ENCODE measurements around the gene TMC7. TPM values are rescaled to one million over a fixed set of nuclear protein-coding genes. Genes with fewer than 3 reads are reported as not detected.

Gene TMC7
- total and polyA plus RNA-seq, 2 experiments from 2014 or later = 5.7 to 6.5 TPM

DNA sequence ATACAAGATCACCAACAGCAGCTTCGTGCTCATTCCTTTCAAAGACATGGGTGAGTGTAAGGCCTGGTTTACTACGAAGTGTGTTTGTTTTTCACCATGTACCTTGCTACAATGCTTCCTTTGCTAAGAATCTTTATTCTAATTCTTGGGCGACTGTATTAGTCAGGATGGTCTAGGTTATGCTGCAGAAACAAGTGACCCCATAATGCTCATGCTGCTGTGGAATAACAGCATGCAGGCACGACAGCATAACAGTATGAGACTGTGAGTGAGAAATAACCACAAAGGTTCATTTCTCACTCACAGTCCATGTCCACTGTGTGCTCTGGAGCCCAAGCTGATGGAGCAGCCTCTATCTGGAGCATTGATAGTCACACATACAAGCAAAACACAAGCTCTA lies 38.0 kb downstream of the TMC7 start:
- Histone ChIP-seq H3K27ac (no peak overlapping the region), H3K4me1 (ENCODE audit: insufficient read depth) (no peaks in the 10 kb centered on the region), H3K4me3 (no peak overlapping the region), H3K27me3 (no peaks in the 10 kb centered on the region), H3K9me2 (replicated peaks; ENCODE audit: insufficient read depth) (no peaks in the 10 kb centered on the region), H3K79me2 (no peaks in the 10 kb centered on the region), H3K9me3 (ENCODE audit: low read depth) (no peaks in the 10 kb centered on the region), H2AFZ (no peak overlapping the region), H3K4me2 (no peak overlapping the region), H4K20me1 (ENCODE audit: insufficient read depth, poor library complexity, severe bottlenecking) (no peaks in the 10 kb centered on the region), H3K36me3 (replicated peaks; ENCODE audit: insufficient read depth, low read depth) (no peaks in the 10 kb centered on the region)
- WGBS (ENCODE audit: low lambda C conversion rate, missing lambda C conversion rate) = 95% methylated on average over 4 of the region's 4 CpGs
- no peak for DNase-seq (ENCODE audit: low spot score)
- no peak for TF ChIP-seq EZH2 (IDR thresholded peaks at IDR 0.05; ENCODE audit: borderline replicate concordance)
- TF ChIP-seq, protein P1, sequence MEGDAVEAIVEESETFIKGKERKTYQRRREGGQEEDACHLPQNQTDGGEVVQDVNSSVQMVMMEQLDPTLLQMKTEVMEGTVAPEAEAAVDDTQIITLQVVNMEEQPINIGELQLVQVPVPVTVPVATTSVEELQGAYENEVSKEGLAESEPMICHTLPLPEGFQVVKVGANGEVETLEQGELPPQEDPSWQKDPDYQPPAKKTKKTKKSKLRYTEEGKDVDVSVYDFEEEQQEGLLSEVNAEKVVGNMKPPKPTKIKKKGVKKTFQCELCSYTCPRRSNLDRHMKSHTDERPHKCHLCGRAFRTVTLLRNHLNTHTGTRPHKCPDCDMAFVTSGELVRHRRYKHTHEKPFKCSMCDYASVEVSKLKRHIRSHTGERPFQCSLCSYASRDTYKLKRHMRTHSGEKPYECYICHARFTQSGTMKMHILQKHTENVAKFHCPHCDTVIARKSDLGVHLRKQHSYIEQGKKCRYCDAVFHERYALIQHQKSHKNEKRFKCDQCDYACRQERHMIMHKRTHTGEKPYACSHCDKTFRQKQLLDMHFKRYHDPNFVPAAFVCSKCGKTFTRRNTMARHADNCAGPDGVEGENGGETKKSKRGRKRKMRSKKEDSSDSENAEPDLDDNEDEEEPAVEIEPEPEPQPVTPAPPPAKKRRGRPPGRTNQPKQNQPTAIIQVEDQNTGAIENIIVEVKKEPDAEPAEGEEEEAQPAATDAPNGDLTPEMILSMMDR (IDR thresholded peaks at IDR 0.05; ENCODE audit: poor library complexity) = no peak
- TF ChIP-seq EZH2phosphoT487 (IDR thresholded peaks at IDR 0.05; ENCODE audit: low read depth, severe bottlenecking, unreplicated experiment) = no peak

DNA sequence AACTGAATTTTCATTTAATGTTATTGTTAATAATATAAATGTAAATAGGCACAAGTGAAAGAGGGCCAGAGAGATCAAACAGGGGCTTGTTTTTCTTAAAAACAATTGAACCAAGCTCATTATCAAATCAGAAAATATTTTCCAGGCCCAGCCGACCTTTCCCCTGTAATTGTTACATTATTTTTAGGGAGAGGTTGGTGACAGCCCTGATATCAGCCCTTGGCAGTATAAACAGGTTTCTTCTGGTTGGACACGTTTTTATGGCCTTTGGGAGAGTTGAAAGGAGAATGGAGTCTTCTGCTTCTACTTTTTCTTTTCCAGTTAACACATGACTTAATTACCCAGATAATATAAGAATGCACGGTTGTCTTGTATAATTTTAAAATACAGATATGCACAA lies 43.7 kb downstream of the TMC7 start:
- H3K79me2 ChIP-seq = no peaks in the 10 kb centered on the region
- H3K27ac ChIP-seq = peak overlapping the region; percentile 54
- H3K9me2 ChIP-seq (replicated peaks; ENCODE audit: insufficient read depth) = no peaks in the 10 kb centered on the region
- H4K20me1 ChIP-seq (ENCODE audit: insufficient read depth, poor library complexity, severe bottlenecking) = no peaks in the 10 kb centered on the region
- no peak overlapping the region for H2AFZ ChIP-seq
- DNase-seq (ENCODE audit: low spot score) = no peak
- H3K4me1 ChIP-seq (ENCODE audit: insufficient read depth) = no peaks in the 10 kb centered on the region
- H3K9me3 ChIP-seq (ENCODE audit: low read depth) = no peaks in the 10 kb centered on the region
- no peak overlapping the region for H3K4me3 ChIP-seq
- H3K27me3 ChIP-seq = no peaks in the 10 kb centered on the region
- no peaks in the 10 kb centered on the region for H3K36me3 ChIP-seq (replicated peaks; ENCODE audit: insufficient read depth, low read depth)
- 51% methylated on average over 3 of the region's 3 CpGs for WGBS (ENCODE audit: low lambda C conversion rate, missing lambda C conversion rate)
- TF ChIP-seq EZH2 (IDR thresholded peaks at IDR 0.05; ENCODE audit: borderline replicate concordance) (no peak), EZH2phosphoT487 (IDR thresholded peaks at IDR 0.05; ENCODE audit: low read depth, severe bottlenecking, unreplicated experiment) (no peak)
- TF ChIP-seq, protein P1 (IDR thresholded peaks at IDR 0.05; ENCODE audit: poor library complexity) = no peak
- no peak overlapping the region for H3K4me2 ChIP-seq

DNA sequence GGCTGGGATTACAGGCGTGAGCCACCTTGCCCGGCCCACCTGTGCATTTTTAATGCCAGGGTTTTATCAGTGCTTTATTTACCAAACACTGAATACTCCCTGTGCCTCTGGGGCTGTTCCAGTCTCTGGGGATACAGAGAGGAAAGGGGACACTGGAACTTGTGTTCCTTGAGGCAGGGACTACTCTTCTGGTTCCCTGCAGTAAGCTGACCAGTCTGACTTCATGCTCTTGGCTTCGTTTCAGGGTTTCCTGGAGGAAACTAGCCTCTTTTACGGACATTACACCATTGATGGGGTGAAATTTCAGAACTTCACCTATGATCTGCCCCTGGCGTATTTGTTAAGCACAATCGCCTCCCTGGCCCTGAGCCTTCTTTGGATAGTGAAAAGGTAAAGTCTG lies 46.2 kb downstream of the TMC7 start:
- Histone ChIP-seq H3K4me3 (no peak overlapping the region), H3K4me1 (ENCODE audit: insufficient read depth) (no peaks in the 10 kb centered on the region), H3K36me3 (replicated peaks; ENCODE audit: insufficient read depth, low read depth) (no peaks in the 10 kb centered on the region), H2AFZ (no peak overlapping the region), H3K9me2 (replicated peaks; ENCODE audit: insufficient read depth) (no peaks in the 10 kb centered on the region), H3K9me3 (ENCODE audit: low read depth) (no peaks in the 10 kb centered on the region), H3K79me2 (no peaks in the 10 kb centered on the region), H3K27me3 (no peaks in the 10 kb centered on the region), H3K27ac (no peak overlapping the region), H4K20me1 (ENCODE audit: insufficient read depth, poor library complexity, severe bottlenecking) (no peaks in the 10 kb centered on the region), H3K4me2 (no peak overlapping the region)
- 92% methylated on average over 6 of the region's 6 CpGs for WGBS (ENCODE audit: low lambda C conversion rate, missing lambda C conversion rate)
- DNase-seq (ENCODE audit: low spot score) = no peak
- TF ChIP-seq EZH2phosphoT487 (IDR thresholded peaks at IDR 0.05; ENCODE audit: low read depth, severe bottlenecking, unreplicated experiment) (no peak), EZH2 (IDR thresholded peaks at IDR 0.05; ENCODE audit: borderline replicate concordance) (no peak)
- TF ChIP-seq, protein P1 (IDR thresholded peaks at IDR 0.05; ENCODE audit: poor library complexity) = no peak

DNA sequence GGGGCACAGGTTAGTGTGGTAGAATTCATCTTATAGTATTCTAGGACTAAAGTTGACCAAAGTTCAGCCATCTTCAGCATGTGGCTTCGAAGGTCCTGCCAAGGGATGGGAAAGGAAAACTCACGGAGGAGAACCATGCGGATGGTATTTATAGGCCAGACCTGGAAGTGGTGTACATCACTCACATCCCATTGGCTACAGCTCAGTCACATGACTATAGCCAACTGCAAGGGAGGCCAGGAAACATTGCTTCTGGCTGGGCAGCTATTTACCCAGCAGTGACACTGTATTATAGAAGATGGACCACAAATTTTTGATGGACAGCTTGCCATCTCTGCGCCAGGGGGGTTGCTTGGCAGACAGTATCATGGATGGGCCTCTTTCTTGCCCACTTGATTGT lies 48.0 kb downstream of the TMC7 start:
- no peak overlapping the region for H3K4me3 ChIP-seq
- H3K27ac ChIP-seq = no peak overlapping the region
- DNase-seq (ENCODE audit: low spot score) = no peak
- H2AFZ ChIP-seq = no peak overlapping the region
- no peaks in the 10 kb centered on the region for H4K20me1 ChIP-seq (ENCODE audit: insufficient read depth, poor library complexity, severe bottlenecking)
- H3K4me2 ChIP-seq = no peak overlapping the region
- no peaks in the 10 kb centered on the region for H3K9me3 ChIP-seq (ENCODE audit: low read depth)
- H3K36me3 ChIP-seq (replicated peaks; ENCODE audit: insufficient read depth, low read depth) = no peaks in the 10 kb centered on the region
- WGBS (ENCODE audit: low lambda C conversion rate, missing lambda C conversion rate) = 86% methylated on average over 4 of the region's 4 CpGs
- TF ChIP-seq EZH2phosphoT487 (IDR thresholded peaks at IDR 0.05; ENCODE audit: low read depth, severe bottlenecking, unreplicated experiment) (no peak), EZH2 (IDR thresholded peaks at IDR 0.05; ENCODE audit: borderline replicate concordance) (no peak)
- TF ChIP-seq, protein P1 (IDR thresholded peaks at IDR 0.05; ENCODE audit: poor library complexity) = no peak
- H3K79me2 ChIP-seq = no peaks in the 10 kb centered on the region
- no peaks in the 10 kb centered on the region for H3K27me3 ChIP-seq
- no peaks in the 10 kb centered on the region for H3K4me1 ChIP-seq (ENCODE audit: insufficient read depth)
- H3K9me2 ChIP-seq (replicated peaks; ENCODE audit: insufficient read depth) = no peaks in the 10 kb centered on the region

Data from hepatocyte (in vitro differentiated cells).